ENCODE data around the gene PARM1.

Gene PARM1

DNA sequence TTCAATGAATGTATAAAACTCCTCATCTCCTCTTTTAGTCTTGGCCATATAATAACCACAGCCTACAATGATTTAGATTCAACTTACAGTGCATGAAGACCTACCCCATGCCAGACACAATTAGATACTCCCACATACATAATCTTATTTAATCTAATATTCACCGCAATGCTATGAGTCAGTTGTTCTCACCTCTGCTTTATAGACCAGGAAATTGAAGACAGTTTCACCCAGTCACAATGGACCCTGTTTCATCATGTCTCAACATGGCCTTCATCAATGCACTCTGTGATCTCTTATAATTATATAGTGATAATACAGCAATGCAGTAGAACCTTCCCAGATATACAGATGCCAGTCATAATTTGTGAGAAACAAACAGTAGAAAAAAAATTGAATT, 148.6 kb downstream of the PARM1 start:
- DNase-seq (ENCODE audit: low read depth), result no peak

DNA sequence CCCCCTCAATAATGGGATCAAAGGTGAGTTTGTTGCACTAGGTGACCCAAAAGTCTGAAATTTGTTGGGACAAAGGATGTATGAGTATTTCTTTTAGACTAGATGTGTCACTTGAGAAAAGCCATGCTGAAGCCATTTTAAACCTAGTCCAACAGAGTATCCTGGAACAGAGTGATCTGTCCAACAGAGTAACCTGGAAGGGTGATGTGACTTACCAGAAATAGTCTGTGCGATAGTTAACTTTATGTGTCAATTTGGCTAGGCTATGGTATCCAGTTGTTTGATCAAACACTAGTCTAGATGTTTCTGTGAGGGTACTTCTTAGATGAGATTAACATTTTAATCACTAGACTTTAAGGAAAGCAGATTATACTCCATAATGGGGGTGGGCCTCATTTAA, 154.5 kb downstream of the PARM1 start:
- DNase-seq (ENCODE audit: low read depth), result no peak

DNA sequence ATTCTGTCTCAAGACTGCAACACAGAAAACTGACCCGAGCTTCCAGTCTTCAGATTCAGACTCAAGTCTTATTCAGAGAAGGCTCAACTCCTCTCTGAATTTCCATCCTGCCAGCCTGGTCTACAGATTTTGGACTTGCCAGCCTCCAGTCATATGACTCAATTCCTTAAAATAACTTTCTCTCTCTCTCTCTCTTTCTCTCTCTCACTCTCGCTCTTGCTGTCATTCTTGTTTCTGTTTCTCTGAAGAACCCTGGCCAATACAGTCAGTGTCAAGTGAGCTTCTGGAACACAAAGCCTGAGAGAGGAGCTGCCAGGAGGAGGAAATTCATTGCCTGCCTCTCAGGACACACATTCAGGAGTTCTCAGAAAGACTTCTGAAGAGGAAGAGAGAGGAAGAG, 154.9 kb downstream of the PARM1 start:
- DNase-seq (ENCODE audit: low read depth), result no peak

DNA sequence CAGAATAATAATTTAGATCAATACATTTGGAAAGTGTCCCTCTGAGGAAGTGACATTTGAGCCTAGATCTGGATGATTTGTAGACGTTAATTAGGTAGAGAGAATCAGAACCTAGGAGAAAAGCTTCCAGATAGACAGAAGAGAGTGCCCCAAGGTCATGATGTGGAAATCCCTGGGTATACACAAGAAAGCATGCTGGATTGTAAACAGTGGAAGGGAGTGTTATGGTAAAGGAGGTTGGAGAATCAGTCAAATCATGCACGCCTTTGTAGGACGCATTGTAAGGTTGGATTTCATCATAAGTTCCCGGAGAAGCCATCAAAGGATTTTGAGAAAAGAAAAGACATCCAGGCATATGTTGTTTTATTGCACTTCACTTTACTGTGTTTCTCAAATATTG, 156.3 kb downstream of the PARM1 start:
- no peak for DNase-seq (ENCODE audit: low read depth)

DNA sequence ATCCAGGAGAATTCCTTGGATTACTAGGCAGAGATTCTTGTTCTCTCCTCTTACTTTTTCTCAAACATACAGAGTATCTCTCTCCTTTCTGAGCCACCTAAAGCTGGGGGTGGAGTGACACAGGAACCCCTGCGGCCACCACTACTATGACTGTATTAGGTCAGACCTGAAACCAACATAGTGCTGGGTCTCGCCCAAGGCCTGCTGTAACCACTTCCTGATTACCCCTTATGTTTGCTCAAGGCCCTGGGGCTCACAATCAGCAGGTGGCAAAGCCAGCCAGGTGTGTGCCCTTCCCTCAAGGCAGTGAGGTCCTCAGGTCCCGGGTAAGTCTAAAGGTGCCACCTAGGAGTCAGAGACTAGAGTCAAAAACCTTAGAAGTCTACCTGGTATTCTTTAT, 166.4 kb downstream of the PARM1 start:
- DNase-seq (ENCODE audit: low read depth), result no peak
